Coronary artery (tissue), 2 donors: ENCODE results near the gene PRDM16.
A peak's percentile ranks its signal among the peaks of the same experiment; 100 is the strongest.

Experiments
- DNase-seq: peaks from one replicate; pipeline ENCODE4 v3.0.0-alpha.2; 2017; ENCODE audit warnings: low spot score
- H3K27ac ChIP-seq, 2 donors: fragments of 200-600 bp; sonication (generic); one replicate each; pipeline ENCODE4 v1.5.1; 2016 to 2019
- H3K4me3 ChIP-seq: fragments of 200-600 bp; sonication (generic); 2 replicates; pipeline ENCODE4 v1.5.1; 2016; ENCODE audit warnings: mild to moderate bottlenecking, moderate library complexity
- CTCF ChIP-seq: fragments of 200-600 bp; sonication (generic); IDR thresholded peaks from one replicate; pipeline ENCODE4 v1.5.1; 2019; ENCODE audit warnings: antibody characterized with exemption

The PRDM16 gene

GRCh38 chr1:3266870-3267549 lies 198.0 kb downstream of the PRDM16 start:
- Histone ChIP-seq H3K4me3 (no peak overlapping the region), H3K27ac (no peak overlapping the region)
- no peak for DNase-seq
- TF ChIP-seq CTCF: no peak

DNA sequence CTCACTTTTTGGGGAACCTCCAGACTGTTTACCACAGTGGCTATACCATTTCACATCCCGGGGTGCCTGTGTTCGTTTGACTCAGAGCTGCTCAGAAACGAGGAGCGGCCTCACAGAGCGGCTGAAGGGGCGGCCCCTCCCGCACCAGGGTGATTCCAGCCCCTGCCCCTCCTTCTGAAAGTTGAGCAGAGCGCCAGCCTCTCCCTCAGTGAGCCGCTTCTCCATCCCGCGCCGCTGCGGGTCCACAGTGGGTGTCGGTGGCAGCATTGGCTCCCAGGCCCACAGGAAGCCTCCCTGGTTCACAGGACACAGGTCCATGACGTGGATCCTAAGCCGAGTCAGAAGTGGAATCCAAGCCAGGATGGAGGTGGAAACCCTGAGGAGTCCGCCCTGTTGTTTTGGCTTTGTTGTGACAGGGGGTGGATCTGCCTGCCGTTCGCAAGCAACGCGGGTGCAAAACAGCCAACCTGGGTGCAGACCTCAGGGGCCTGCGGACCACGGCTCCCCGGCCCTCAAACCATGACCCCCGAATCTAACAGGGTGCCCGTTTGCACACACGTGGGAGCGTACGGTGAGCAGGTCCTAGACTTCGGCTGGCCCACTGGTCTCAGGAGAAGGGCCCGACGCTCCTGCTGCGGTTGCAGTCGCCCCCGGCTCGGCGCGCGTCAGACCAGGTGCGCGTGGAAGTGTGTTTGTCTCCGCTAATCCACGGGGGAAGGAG lies 198.7 kb downstream of the PRDM16 start:
- Histone ChIP-seq H3K4me3 (no peak overlapping the region), H3K27ac (no peak overlapping the region)
- TF ChIP-seq CTCF: no peak
- DNase-seq: no peak

DNA sequence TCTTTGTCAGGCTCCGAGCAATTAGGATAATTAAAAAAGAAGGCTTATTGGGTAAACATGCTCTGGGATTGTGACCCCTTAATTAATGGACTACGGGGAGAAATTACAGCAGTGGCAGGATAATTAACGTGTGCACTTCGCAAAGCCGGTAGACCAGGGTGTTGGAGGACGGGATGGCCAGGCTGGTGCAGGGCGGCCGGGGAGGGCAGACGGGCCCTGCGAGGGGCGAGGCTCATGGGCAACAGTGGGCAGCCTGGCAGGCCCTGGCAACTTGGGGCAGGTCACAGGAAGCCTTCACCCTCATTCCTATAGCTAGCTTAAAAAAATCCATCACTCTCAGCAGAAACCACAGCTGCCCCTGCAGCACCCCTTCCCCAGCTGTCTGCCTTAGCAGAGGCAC lies 199.3 kb downstream of the PRDM16 start:
- no peak for DNase-seq
- Histone ChIP-seq H3K27ac (no peak overlapping the region), H3K4me3 (no peak overlapping the region)
- TF ChIP-seq CTCF: no peak

- H3K4me3 ChIP-seq: no peak overlapping the region
- no peak for DNase-seq
- TF ChIP-seq CTCF: no peak
- H3K27ac ChIP-seq: peak overlapping the region in 1 of 2 donors; percentile 20
Measured at GRCh38 chr1:3270403-3271245, 201.6 kb downstream of the PRDM16 start.

DNA sequence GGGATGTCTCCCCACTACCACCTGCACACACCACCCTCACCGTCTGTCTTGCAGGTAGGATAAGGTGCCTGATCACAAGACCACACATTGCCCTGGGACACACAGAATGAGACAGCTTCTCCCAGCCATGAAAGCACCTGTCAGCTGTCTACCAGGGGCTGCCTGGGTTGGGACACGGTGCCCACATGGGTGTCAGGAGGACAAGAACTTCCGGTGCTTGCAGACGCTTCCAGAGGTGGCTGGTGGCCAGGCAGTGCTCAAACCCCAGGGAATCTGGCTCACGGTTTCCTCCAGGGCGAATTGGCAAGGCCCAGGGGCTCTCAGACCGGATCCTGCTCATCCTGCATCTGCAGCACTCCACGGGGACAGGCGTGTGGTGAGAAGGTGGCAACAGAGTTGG lies 202.9 kb downstream of the PRDM16 start:
- no peak for TF ChIP-seq CTCF
- H3K27ac ChIP-seq: no peak overlapping the region
- DNase-seq: no peak
- H3K4me3 ChIP-seq: no peak overlapping the region

- TF ChIP-seq CTCF: no peak
- no peak overlapping the region for H3K27ac ChIP-seq
Measured at GRCh38 chr1:3272321-3273045, 203.5 kb downstream of the PRDM16 start.

More at GRCh38 chr1:3272321-3273045, 203.5 kb downstream of the PRDM16 start:
- DNase-seq: no peak
- H3K4me3 ChIP-seq: no peak overlapping the region
